ENCODE results near the gene RAPGEF4.

The RAPGEF4 gene

DNA sequence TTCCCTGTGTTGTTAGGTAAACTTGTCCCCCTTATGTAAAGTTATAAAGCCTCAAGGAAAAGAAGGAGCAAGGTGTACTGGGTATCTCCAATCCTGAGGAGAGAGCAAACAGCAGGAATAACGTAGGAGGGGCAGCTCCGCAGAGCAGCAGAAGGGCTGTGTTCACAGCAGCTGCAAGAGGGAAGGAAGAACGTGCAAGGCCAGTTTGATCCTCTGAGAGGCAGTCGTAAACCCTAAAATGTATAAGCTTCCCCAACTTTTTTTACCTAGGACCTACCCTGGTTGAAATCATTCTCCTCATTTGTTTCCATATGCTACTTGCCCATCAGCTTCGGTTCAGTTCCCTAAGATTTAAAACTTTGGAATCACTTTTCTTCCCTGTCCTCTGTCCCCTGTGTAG, 288.1 kb downstream of the RAPGEF4 start:
- no peaks in the 10 kb centered on the region for H3K4me1 ChIP-seq (ENCODE audit: insufficient read depth, low read length)
- no peak overlapping the region for H3K4me2 ChIP-seq (ENCODE audit: insufficient read depth, low read length)
- peaks cover 5% of the 10 kb centered on the region for H3K27me3 ChIP-seq (ENCODE audit: insufficient read depth, low read length, poor library complexity)
- no peak overlapping the region for H3K4me3 ChIP-seq (ENCODE audit: low read depth in 1 of 2, low read length in 2 of 2)
- no peak overlapping the region for H3K9ac ChIP-seq (ENCODE audit: low read depth, low read length)
- TF ChIP-seq EZH2 (IDR thresholded peaks at IDR 0.05; ENCODE audit: borderline replicate concordance, low read depth, low read length, severe bottlenecking) (no peak), CTCF (IDR thresholded peaks at IDR 0.05; ENCODE audit: borderline replicate concordance, extremely low read depth, low read length, poor library complexity, severe bottlenecking) (no peak)
- ATAC-seq (ENCODE audit: insufficient read depth, low read depth) (no peak), DNase-seq (no peak)
- H3K36me3 ChIP-seq (ENCODE audit: insufficient read depth, low read length): no peaks in the 10 kb centered on the region
- H2AFZ ChIP-seq (ENCODE audit: low read depth, low read length): no peak overlapping the region
- no peak overlapping the region for H3K27ac ChIP-seq (ENCODE audit: low read length)
- no peaks in the 10 kb centered on the region for H3K79me2 ChIP-seq (ENCODE audit: insufficient read depth, low read length)
- no peaks in the 10 kb centered on the region for H3K9me3 ChIP-seq (ENCODE audit: insufficient read depth, low read length, severe bottlenecking)
- no peaks in the 10 kb centered on the region for H4K20me1 ChIP-seq (ENCODE audit: insufficient read depth, low read length)

DNA sequence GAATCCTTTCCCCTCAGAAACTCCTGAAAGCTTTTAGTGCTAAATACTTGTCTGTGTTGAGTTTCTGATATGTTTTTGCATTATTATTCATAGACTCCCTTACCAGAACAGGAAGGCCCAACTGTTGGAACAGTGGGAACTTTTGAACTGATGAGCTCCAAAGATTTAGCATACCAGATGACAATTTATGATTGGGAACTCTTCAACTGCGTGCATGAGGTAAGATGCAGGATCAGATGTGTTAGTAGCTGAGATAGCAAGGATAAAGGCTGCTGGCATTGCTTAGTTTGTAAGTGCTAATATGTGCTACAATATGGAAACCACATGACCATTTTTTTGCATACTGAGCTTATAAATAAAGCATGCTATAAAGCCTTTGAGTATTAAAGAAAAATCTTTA, 290.8 kb downstream of the RAPGEF4 start:
- Histone ChIP-seq H3K4me2 (ENCODE audit: insufficient read depth, low read length) (no peak overlapping the region), H3K27me3 (ENCODE audit: insufficient read depth, low read length, poor library complexity) (no peaks in the 10 kb centered on the region), H3K27ac (ENCODE audit: low read length) (no peak overlapping the region), H3K4me3 (ENCODE audit: low read depth in 1 of 2, low read length in 2 of 2) (no peak overlapping the region), H2AFZ (ENCODE audit: low read depth, low read length) (no peak overlapping the region), H3K4me1 (ENCODE audit: insufficient read depth, low read length) (no peaks in the 10 kb centered on the region), H4K20me1 (ENCODE audit: insufficient read depth, low read length) (no peaks in the 10 kb centered on the region), H3K9me3 (ENCODE audit: insufficient read depth, low read length, severe bottlenecking) (no peaks in the 10 kb centered on the region), H3K79me2 (ENCODE audit: insufficient read depth, low read length) (no peaks in the 10 kb centered on the region), H3K36me3 (ENCODE audit: insufficient read depth, low read length) (no peaks in the 10 kb centered on the region), H3K9ac (ENCODE audit: low read depth, low read length) (no peak overlapping the region)
- ATAC-seq (ENCODE audit: insufficient read depth, low read depth) (no peak), DNase-seq (no peak)
- TF ChIP-seq CTCF (IDR thresholded peaks at IDR 0.05; ENCODE audit: borderline replicate concordance, extremely low read depth, low read length, poor library complexity, severe bottlenecking) (no peak), EZH2 (IDR thresholded peaks at IDR 0.05; ENCODE audit: borderline replicate concordance, low read depth, low read length, severe bottlenecking) (no peak)

- DNase-seq (peak; percentile 75), ATAC-seq (ENCODE audit: insufficient read depth, low read depth) (peak; percentile 92)
- Histone ChIP-seq H3K27me3 (ENCODE audit: insufficient read depth, low read length, poor library complexity) (no peaks in the 10 kb centered on the region), H3K4me1 (ENCODE audit: insufficient read depth, low read length) (no peaks in the 10 kb centered on the region), H3K79me2 (ENCODE audit: insufficient read depth, low read length) (no peaks in the 10 kb centered on the region), H3K36me3 (ENCODE audit: insufficient read depth, low read length) (no peaks in the 10 kb centered on the region), H3K4me3 (ENCODE audit: low read depth in 1 of 2, low read length in 2 of 2) (no peak overlapping the region), H2AFZ (ENCODE audit: low read depth, low read length) (no peak overlapping the region), H3K27ac (ENCODE audit: low read length) (no peak overlapping the region), H4K20me1 (ENCODE audit: insufficient read depth, low read length) (no peaks in the 10 kb centered on the region), H3K4me2 (ENCODE audit: insufficient read depth, low read length) (no peak overlapping the region), H3K9me3 (ENCODE audit: insufficient read depth, low read length, severe bottlenecking) (no peaks in the 10 kb centered on the region), H3K9ac (ENCODE audit: low read depth, low read length) (no peak overlapping the region)
- no peak for TF ChIP-seq EZH2 (IDR thresholded peaks at IDR 0.05; ENCODE audit: borderline replicate concordance, low read depth, low read length, severe bottlenecking)
- TF ChIP-seq CTCF (IDR thresholded peaks at IDR 0.05; ENCODE audit: borderline replicate concordance, extremely low read depth, low read length, poor library complexity, severe bottlenecking): peak; percentile 94
Observed at GRCh38 chr2:173027181-173028128, 291.8 kb downstream of the RAPGEF4 start.

All from DND-41 (cell line).